Kidney (tissue), 14 donors: ENCODE measurements around the gene CABLES2. TPM values are rescaled to one million over a fixed set of nuclear protein-coding genes. Genes with fewer than 3 reads are reported as not detected.

Experiments
- DNase-seq, 5 donors: peaks; one replicate each; pipeline ENCODE4 v3.0.0-alpha.2; 2013 to 2020
- FAIRE-seq: peaks from 2 replicates; lab custom pipeline; 2012; peaks lifted over from hg19 to GRCh38; lab: Jason Lieb, UNC
- H3K27ac ChIP-seq, 2 donors: one replicate each; pipeline ENCODE4 v1.7.0; 2013; ENCODE audit warnings: low read depth in 2 of 2, low read length in 2 of 2, inconsistent platforms in 1 of 2
- H3K27me3 ChIP-seq: one replicate; pipeline ENCODE4 v1.7.1; 2013; ENCODE audit warnings: low read length, inconsistent platforms; ENCODE audit not compliant: control insufficient read depth, insufficient read depth
- H3K36me3 ChIP-seq, 3 donors: one replicate each; pipeline versions ENCODE4 v1.7.0 to v1.7.1; 2013; ENCODE audit warnings: low read length in 3 of 3, control low read depth in 1 of 3, inconsistent platforms in 1 of 3; ENCODE audit not compliant: insufficient read depth in 3 of 3, control insufficient read depth in 2 of 3
- H3K4me1 ChIP-seq, 3 donors: one replicate each; pipeline versions ENCODE4 v1.7.0 to v1.7.1; 2013; ENCODE audit warnings: low read length in 3 of 3, inconsistent platforms in 1 of 3, low read depth in 1 of 3; ENCODE audit not compliant: control insufficient read depth in 2 of 3, insufficient read depth in 2 of 3
- H3K4me3 ChIP-seq, 3 donors: one replicate each; pipeline versions ENCODE4 v1.7.0 to v1.8.1; 2013; ENCODE audit warnings: low read length in 3 of 3, control low read depth in 1 of 3, inconsistent platforms in 1 of 3
- H3K9ac ChIP-seq, 3 donors: one replicate each; pipeline versions ENCODE4 v1.7.0 to v1.7.1; 2013; ENCODE audit warnings: low read length in 3 of 3, control low read depth in 1 of 3, inconsistent platforms in 1 of 3
- H3K9me3 ChIP-seq, 3 donors: one replicate each; pipeline versions ENCODE4 v1.7.0 to v1.7.1; 2013; ENCODE audit warnings: low read length in 3 of 3, control low read depth in 1 of 3, inconsistent platforms in 1 of 3; ENCODE audit not compliant: control insufficient read depth in 2 of 3, insufficient read depth in 1 of 3
- CTCF ChIP-seq: IDR thresholded peaks from 3 replicates; pipeline ENCODE4 v1.5.1; 2012; ENCODE audit warnings: mild to moderate bottlenecking, moderate library complexity, borderline replicate concordance; ENCODE audit not compliant: insufficient read depth; ENCODE audit errors: extremely low read depth
- intact Hi-C: fragments of 100-400 bp; cut with DNase I; formaldehyde crosslinking; loops from one replicate; pipeline ENCODE4 v1.11.1; 2022
- polyA plus RNA-seq: library from polyadenylated mRNA; stranded (reverse); fragments of 350-450 nt; fragmentation: Illumina TruSeq; extraction: RNeasy Lipid Tissue Mini Kit (QIAGEN cat#74804); gene quantifications from one replicate; pipeline ENCODE4 v1.2.3, GENCODE V29; 2014; ENCODE audit warnings: low read depth, low replicate concordance; ENCODE audit not compliant: insufficient read depth
- total RNA-seq: library from RNA; stranded (reverse); fragmentation: NEBNext Ultra II Directional; extraction: Animal tissue kit (Norgen Biotek cat#: 25700); gene quantifications from one replicate; pipeline ENCODE4 v1.2.1, GENCODE V29; 2021
- donor health status: control.
- donor health status: control.
- donor health status: control.
- donor health status: control.
- donor health status: control.
- donor health status: DM: yes; HTN: yes; CAD: no.
- donor health status: Normal renal cell carcinoma (clear cell type).

Gene CABLES2
- total and polyA plus RNA-seq, 2 donors from 2014 or later: 2.0 to 4.5 TPM

- H3K27ac ChIP-seq: no peak overlapping the region
- FAIRE-seq (no peak), DNase-seq (no peak)
- intact Hi-C loops: no loop called here
- H3K4me3 ChIP-seq: no peak overlapping the region
- no peaks in the 10 kb centered on the region for H3K27me3 ChIP-seq
- H3K9ac ChIP-seq: no peak overlapping the region
- TF ChIP-seq CTCF: no peak
- H3K9me3 ChIP-seq: no peaks in the 10 kb centered on the region
- H3K4me1 ChIP-seq: no peaks in the 10 kb centered on the region
- peaks cover 0 to 33% (median 13%) of the 10 kb centered on the region in 3 donors for H3K36me3 ChIP-seq
These were observed 64.2 kb downstream of the CABLES2 start for GRCh38 chr20:62342910-62343309.

DNA sequence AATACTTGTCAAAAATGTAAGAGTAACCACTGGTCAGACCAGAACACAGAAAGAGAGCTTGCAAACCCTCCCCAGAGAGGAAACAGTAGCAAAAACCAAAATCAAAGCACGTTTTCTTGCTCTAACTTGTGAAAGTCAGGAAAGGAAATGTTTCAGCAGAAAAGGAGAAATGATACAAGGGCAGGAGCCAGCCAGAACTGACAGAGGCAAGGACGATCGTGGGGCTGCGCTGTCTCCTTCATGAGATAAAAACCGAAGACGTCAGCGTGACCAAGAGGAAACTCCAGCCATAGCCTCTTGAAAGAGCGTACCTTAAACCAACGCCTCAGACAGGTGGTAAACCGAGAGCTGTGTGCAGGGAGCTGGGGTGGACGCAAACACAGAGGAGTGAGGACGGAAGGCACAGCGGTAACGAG is 67.4 kb downstream of the CABLES2 start:
- FAIRE-seq: no peak
- H3K4me1 ChIP-seq: no peaks in the 10 kb centered on the region
- intact Hi-C loops: no loop called here
- no peak for DNase-seq
- H3K4me3 ChIP-seq: no peak overlapping the region
- H3K9me3 ChIP-seq: no peaks in the 10 kb centered on the region
- peaks cover 3 to 41% (median 28%) of the 10 kb centered on the region in 3 donors for H3K36me3 ChIP-seq
- no peak overlapping the region for H3K9ac ChIP-seq
- TF ChIP-seq CTCF: no peak
- no peaks in the 10 kb centered on the region for H3K27me3 ChIP-seq
- H3K27ac ChIP-seq: no peak overlapping the region

Other genes with a start within 250 kb of the CABLES2 start
- 36.1 TPM for gene MTG2, start 224.3 kb downstream of the CABLES2 start, total RNA-seq
- 45.2 TPM for gene MTG2, start 224.3 kb downstream of the CABLES2 start, polyA plus RNA-seq
- gene HRH3, start 187.0 kb downstream of the CABLES2 start, total RNA-seq: not detected
- not detected for gene HRH3, start 187.0 kb downstream of the CABLES2 start, polyA plus RNA-seq
- gene OSBPL2, start 168.8 kb downstream of the CABLES2 start, total RNA-seq: 57.1 TPM
- 20.4 TPM for gene OSBPL2, start 168.8 kb downstream of the CABLES2 start, polyA plus RNA-seq
- 64.4 TPM for gene ADRM1, start 104.3 kb downstream of the CABLES2 start, total RNA-seq
- 79.4 TPM for gene ADRM1, start 104.3 kb downstream of the CABLES2 start, polyA plus RNA-seq
- 342 TPM for gene LAMA5, start 40.0 kb downstream of the CABLES2 start, total RNA-seq
- gene LAMA5, start 40.0 kb downstream of the CABLES2 start, polyA plus RNA-seq: 94.0 TPM
- 1,221 TPM for gene RPS21, start 20.2 kb downstream of the CABLES2 start, total RNA-seq
- 2,336 TPM for gene RPS21, start 20.2 kb downstream of the CABLES2 start, polyA plus RNA-seq
- gene RBBP8NL, start 20.3 kb upstream of the CABLES2 start, total RNA-seq: 0.13 TPM
- 1.5 TPM for gene RBBP8NL, start 20.3 kb upstream of the CABLES2 start, polyA plus RNA-seq
- 1.0 TPM for gene GATA5, start 68.7 kb upstream of the CABLES2 start, total RNA-seq
- gene GATA5, start 68.7 kb upstream of the CABLES2 start, polyA plus RNA-seq: 6.9 TPM
- 80.3 TPM for gene SLCO4A1, start 235.2 kb upstream of the CABLES2 start, total RNA-seq
- 12.4 TPM for gene SLCO4A1, start 235.2 kb upstream of the CABLES2 start, polyA plus RNA-seq